K562 (cell line): ENCODE measurements around the gene TXNRD2. TPM values are rescaled to one million over a fixed set of nuclear protein-coding genes. Genes with fewer than 3 reads are reported as not detected.

ENCODE experiments used
- CCAR2 ChIP-seq: fragments of 200-400 bp; formaldehyde crosslinking; IDR thresholded peaks from 2 replicates; pipeline ENCODE4 v1.6.1; 2017; ENCODE audit warnings: mild to moderate bottlenecking, low read depth, low read length
- HIVEP1 ChIP-seq: fragments of 250-450 bp; sonication (Bioruptor Pico); IDR thresholded peaks from 2 replicates; pipeline ENCODE4 v1.4.0; 2020; ENCODE audit warnings: mild to moderate bottlenecking
- MYC ChIP-seq, 2 experiments: fragments of 250-450 bp in 1 of 2; sonication (Bioruptor Pico) in 1 of 2; IDR thresholded peaks; 2 replicates each; pipeline versions ENCODE4 v1.5.1 to v1.6.1; 2012 to 2021; ENCODE audit warnings: low read depth in 2 of 2, borderline replicate concordance in 1 of 2, improper control_type of control experiment in 1 of 2, low read length in 1 of 2, mild to moderate bottlenecking in 1 of 2, moderate library complexity in 1 of 2
- PHB ChIP-seq: fragments of 250-450 bp; sonication (Bioruptor Pico); IDR thresholded peaks from 2 replicates; pipeline ENCODE4 v1.5.0; 2021
- POLR2G ChIP-seq: fragments of 200-400 bp; formaldehyde crosslinking; IDR thresholded peaks from 2 replicates; pipeline ENCODE4 v1.6.1; 2017; ENCODE audit warnings: low read depth, mild to moderate bottlenecking, antibody characterized with exemption, low read length, moderate library complexity
- PRMT5 ChIP-seq: sonication (generic); formaldehyde crosslinking; IDR thresholded peaks from 2 replicates; pipeline ENCODE4 v1.5.0; 2020; ENCODE audit warnings: missing genetic modification reagents
- RBM22 ChIP-seq: fragments of 200-400 bp; formaldehyde crosslinking; IDR thresholded peaks from 2 replicates; pipeline ENCODE4 v1.6.1; 2018; ENCODE audit warnings: low read length, low read depth; ENCODE audit not compliant: poor library complexity, severe bottlenecking
- SREBF2 ChIP-seq: sonication (generic); formaldehyde crosslinking; IDR thresholded peaks from 2 replicates; pipeline ENCODE4 v1.4.0; 2020; ENCODE audit warnings: mild to moderate bottlenecking, missing genetic modification reagents
- STAT5B ChIP-seq: fragments of 250-450 bp; sonication (Bioruptor Pico); IDR thresholded peaks from 2 replicates; pipeline ENCODE4 v1.8.0; 2021; ENCODE audit warnings: mild to moderate bottlenecking, inconsistent platforms
- TCFL5 ChIP-seq: fragments of 250-450 bp; sonication (Bioruptor Pico); conservative IDR thresholded peaks from 2 replicates; pipeline ENCODE4 v1.6.1; 2021; ENCODE audit warnings: mild to moderate bottlenecking, moderate library complexity, matching md5 sums
- ZNF184 ChIP-seq: sonication (generic); formaldehyde crosslinking; IDR thresholded peaks from 2 replicates; pipeline ENCODE4 v1.5.0; 2020; ENCODE audit warnings: missing genetic modification reagents
- ZNF639 ChIP-seq, 2 experiments: fragments of 200-800 bp in 1 of 2; sonication (Bioruptor generic) in 1 of 2; sonication (generic) in 1 of 2; formaldehyde crosslinking in 1 of 2; IDR thresholded peaks in 1 of 2; conservative IDR thresholded peaks in 1 of 2; 2 replicates each; pipeline versions ENCODE4 v1.5.0 to v1.6.1; 2016 to 2020; ENCODE audit warnings: missing compliant biosample characterization in 1 of 2, missing genetic modification characterization in 1 of 2, missing genetic modification reagents in 1 of 2
- ZNF764 ChIP-seq: fragments of 250-450 bp; sonication (Bioruptor Pico); IDR thresholded peaks from 2 replicates; pipeline ENCODE4 v1.4.0; 2020; ENCODE audit warnings: low read depth, mild to moderate bottlenecking, moderate library complexity
- ZSCAN32 ChIP-seq: fragments of 450-650 bp; formaldehyde crosslinking; IDR thresholded peaks from 2 replicates; pipeline ENCODE4 v1.4.0; 2020; ENCODE audit warnings: mild to moderate bottlenecking, moderate library complexity
- polyA plus RNA-seq, 8 experiments: library from polyadenylated mRNA; depleted of rRNA in 4 of 8; stranded (reverse) in 5 of 8; unstranded in 3 of 8; fragments of >200 nt; fragmentation: Nextera tagmentation in 2 of 8; fragmentation: Illumina TruSeq in 1 of 8; extraction: Ambion mirVana in 2 of 8; extraction: Trizol in 1 of 8; gene quantifications; 2 replicates each; pipeline versions ENCODE4 v1.2.1 to v1.2.3, GENCODE V29; 2011 to 2014; ENCODE audit warnings: inconsistent platforms in 1 of 8, missing spikeins in 1 of 8
- total RNA-seq, 7 experiments: library from RNA; depleted of rRNA in 6 of 7; stranded (reverse); fragments of >200 nt in 6 of 7; fragmentation: Illumina TruSeq in 2 of 7; extraction: Trizol in 2 of 7; gene quantifications; 2 replicates each; pipeline versions ENCODE4 v1.2.1 to v1.2.3, GENCODE V29; 2011 to 2021; ENCODE audit warnings: low replicate concordance in 1 of 7

Gene TXNRD2
- total and polyA plus RNA-seq, 9 of the 15 experiments (the other 6 are each of a cell fraction or from before 2014, with no cell fraction given) = 3.3 to 80.2 (median 49.4) TPM

- 0 out of 4 replicates have a peak, but pooled peaks of 1 of the 2 experiments have one; percentile 6 for TF ChIP-seq ZNF639 (CRISPR knock-in tag; conservative IDR thresholded peaks at IDR 0.05 in 1 of 2, IDR thresholded peaks at IDR 0.05 in 1 of 2)
- peak; percentile 65; the same call in 1 of the 2 replicates for TF ChIP-seq HIVEP1 (CRISPR knock-in tag)
- no peak for TF ChIP-seq SREBF2 (CRISPR knock-in tag)
- TF ChIP-seq STAT5B (CRISPR knock-in tag) = no peak
- peak; percentile 47 for TF ChIP-seq RBM22
- 0 out of 2 replicates have a peak, but pooled peaks have one; percentile 41 for TF ChIP-seq ZNF184 (CRISPR knock-in tag)
- 0 out of 2 replicates have a peak, but pooled peaks have one; percentile 11 for TF ChIP-seq ZSCAN32
- TF ChIP-seq MYC (IDR thresholded peaks at IDR 0.05; ENCODE audit: low read depth, low read length) = no peak
- TF ChIP-seq MYC (CRISPR knock-in tag; IDR thresholded peaks at IDR 0.05; ENCODE audit: borderline replicate concordance, low read depth) = 0 out of 2 replicates have a peak, but pooled peaks have one; percentile 25
- peak; percentile 33; the same call in 1 of the 2 replicates for TF ChIP-seq PHB (CRISPR knock-in tag)
- TF ChIP-seq POLR2G = peak; percentile 62
- TF ChIP-seq ZNF764 (CRISPR knock-in tag) = 0 out of 2 replicates have a peak, but pooled peaks have one; percentile 17
- 0 out of 2 replicates have a peak, but pooled peaks have one; percentile 7 for TF ChIP-seq PRMT5 (CRISPR knock-in tag)
- no peak for TF ChIP-seq CCAR2
- no peak for TF ChIP-seq TCFL5 (CRISPR knock-in tag)
Measured at GRCh38 chr22:19904174-19904856, 37.3 kb downstream of the TXNRD2 start (continued).
